Trophoblast cell (in vitro differentiated cells and primary cell): ENCODE data around the gene SHC1.
A peak's percentile ranks its signal among the peaks of the same experiment; 100 is the strongest.
"Not testable (repeated sequence)": the region's sequence is repeated elsewhere in the genome, so short reads cannot be mapped to it uniquely, and the experiment has no call there.

Experiments
- DNase-seq, 2 donors: peaks; one replicate each; pipeline ENCODE4 v3.0.0-alpha.2; 2016
- H2AFZ ChIP-seq: 2 replicates; pipeline ENCODE4 v1.6.1; 2013; ENCODE audit warnings: low read length, moderate library complexity, mild to moderate bottlenecking; ENCODE audit not compliant: insufficient read depth, poor library complexity
- H2AK5ac ChIP-seq: 2 replicates; pipeline ENCODE4 v1.6.1; 2013; ENCODE audit warnings: mild to moderate bottlenecking, low read length
- H2BK120ac ChIP-seq: 2 replicates; pipeline ENCODE4 v1.6.1; 2013; ENCODE audit warnings: low read length, mild to moderate bottlenecking, moderate library complexity; ENCODE audit not compliant: insufficient read depth, poor library complexity
- H2BK12ac ChIP-seq: 2 replicates; pipeline ENCODE4 v1.6.1; 2013; ENCODE audit warnings: mild to moderate bottlenecking, low read length, moderate library complexity
- H2BK5ac ChIP-seq: 2 replicates; pipeline ENCODE4 v1.6.1; 2013; ENCODE audit warnings: low read length, low read depth, moderate library complexity, mild to moderate bottlenecking; ENCODE audit not compliant: poor library complexity
- H3K14ac ChIP-seq: 2 replicates; pipeline ENCODE4 v1.6.1; 2013; ENCODE audit warnings: mild to moderate bottlenecking, low read length
- H3K18ac ChIP-seq: 2 replicates; pipeline ENCODE4 v1.6.1; 2013; ENCODE audit warnings: mild to moderate bottlenecking, low read length
- H3K23ac ChIP-seq: 2 replicates; pipeline ENCODE4 v1.6.1; 2013; ENCODE audit warnings: low read length
- H3K27ac ChIP-seq: 2 replicates; pipeline ENCODE4 v1.5.1; 2013; ENCODE audit warnings: low read depth, mild to moderate bottlenecking, inconsistent platforms, low read length, moderate library complexity
- H3K27me3 ChIP-seq: 2 replicates; pipeline ENCODE4 v1.6.1; 2013; ENCODE audit warnings: inconsistent platforms, mild to moderate bottlenecking, low read length, moderate library complexity; ENCODE audit not compliant: insufficient read depth
- H3K36me3 ChIP-seq, 2 experiments: 1 replicate in 1 of 2; 2 replicates in 1 of 2; pipeline ENCODE4 v1.6.1; 2013; ENCODE audit warnings: low read length in 2 of 2, mild to moderate bottlenecking in 2 of 2, moderate library complexity in 1 of 2; ENCODE audit not compliant: insufficient read depth in 2 of 2, control insufficient read depth in 1 of 2
- H3K4ac ChIP-seq: 2 replicates; pipeline ENCODE4 v1.6.1; 2013; ENCODE audit warnings: low read depth, mild to moderate bottlenecking, low read length, moderate library complexity
- H3K4me1 ChIP-seq, 2 experiments: 1 replicate in 1 of 2; 2 replicates in 1 of 2; pipeline ENCODE4 v1.6.1; 2013; ENCODE audit warnings: low read length in 2 of 2, mild to moderate bottlenecking in 2 of 2, moderate library complexity in 1 of 2; ENCODE audit not compliant: insufficient read depth in 2 of 2, control insufficient read depth in 1 of 2
- H3K4me2 ChIP-seq: 2 replicates; pipeline ENCODE4 v1.6.1; 2013; ENCODE audit warnings: inconsistent platforms, mild to moderate bottlenecking, low read length, moderate library complexity
- H3K4me3 ChIP-seq: 2 replicates; pipeline ENCODE4 v1.5.1; 2013; ENCODE audit warnings: mild to moderate bottlenecking, low read depth, low read length, inconsistent platforms
- H3K79me1 ChIP-seq: one replicate; pipeline ENCODE4 v1.6.1; 2013; ENCODE audit warnings: low read length
- H3K79me2 ChIP-seq: 2 replicates; pipeline ENCODE4 v1.6.1; 2013; ENCODE audit warnings: low read length, mild to moderate bottlenecking; ENCODE audit not compliant: control insufficient read depth, insufficient read depth, poor library complexity
- H3K9ac ChIP-seq: 2 replicates; pipeline ENCODE4 v1.6.1; 2013; ENCODE audit warnings: mild to moderate bottlenecking, low read length
- H3K9me3 ChIP-seq: 2 replicates; pipeline ENCODE4 v1.6.1; 2013; ENCODE audit warnings: low read depth, mild to moderate bottlenecking, control low read depth, inconsistent platforms, low read length; ENCODE audit not compliant: insufficient read depth
- H4K12ac ChIP-seq: 2 replicates; pipeline ENCODE4 v1.6.1; 2013; ENCODE audit warnings: low read depth, mild to moderate bottlenecking, low read length, moderate library complexity
- H4K8ac ChIP-seq: 2 replicates; pipeline ENCODE4 v1.6.1; 2013; ENCODE audit warnings: low read depth, mild to moderate bottlenecking, low read length, moderate library complexity
- H4K91ac ChIP-seq: one replicate; pipeline ENCODE4 v1.6.1; 2013; ENCODE audit warnings: low read depth, mild to moderate bottlenecking, low read length, moderate library complexity
- WGBS: extraction: QIAGEN DNeasy Blood & Tissue Kit; methylation state at CpG from one replicate; pipeline ENCODE4 v1.1.7; 2013; ENCODE audit warnings: missing lambda C conversion rate; ENCODE audit not compliant: insufficient read length, insufficient coverage; ENCODE audit errors: extremely low coverage; 5-methylcytosine and 5-hydroxymethylcytosine counted together

Gene SHC1

DNA sequence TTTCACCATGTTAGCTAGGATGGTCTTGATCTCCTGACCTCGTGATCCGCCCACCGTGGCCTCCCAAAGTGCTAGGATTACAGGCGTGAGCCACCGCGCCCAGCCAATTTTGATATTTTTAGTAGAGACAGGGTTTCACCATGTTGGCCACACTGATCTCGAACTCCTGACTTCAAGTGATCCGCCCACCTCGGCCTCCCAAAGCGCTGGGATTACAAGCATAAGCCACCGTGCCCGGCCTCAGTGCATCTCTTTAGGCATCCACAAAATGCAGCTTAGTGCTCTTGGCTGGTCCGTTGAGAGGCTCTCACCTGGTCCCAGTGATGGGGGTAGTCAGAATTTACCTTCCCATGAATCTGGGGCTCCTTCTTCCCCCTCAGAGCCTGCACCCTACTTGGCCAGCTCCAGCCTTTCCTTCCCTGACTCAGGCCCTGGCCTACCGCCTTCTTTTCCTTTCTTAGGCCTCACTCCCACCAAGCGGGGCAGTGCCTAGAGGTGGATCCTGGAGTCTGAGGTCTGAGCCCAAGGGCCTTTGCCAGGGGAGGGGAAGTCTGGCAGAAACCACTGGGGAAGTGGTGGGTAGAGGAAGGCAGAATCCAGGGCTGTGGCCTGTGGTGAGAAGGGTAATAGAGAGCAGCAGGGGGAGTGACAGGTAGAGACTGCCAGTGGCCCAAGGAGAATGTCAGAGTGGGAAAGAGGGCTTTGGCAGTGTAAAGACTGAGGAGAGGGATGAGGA lies 26.6 kb upstream of the SHC1 start:
- Histone ChIP-seq H3K14ac (no peak overlapping the region), H3K79me1 (peaks cover 18% of the 10 kb centered on the region), H2AK5ac (peak overlapping the region; percentile 37), H3K4ac (no peak overlapping the region), H3K4me3 (no peak overlapping the region), H4K12ac (no peak overlapping the region), H3K27me3 (no peaks in the 10 kb centered on the region), H3K27ac (no peak overlapping the region), H3K18ac (no peak overlapping the region), H3K79me2 (peaks cover 4% of the 10 kb centered on the region), H2AFZ (no peak overlapping the region), H2BK5ac (no peak overlapping the region), H3K9me3 (no peaks in the 10 kb centered on the region), H3K4me2 (no peak overlapping the region), H3K36me3 (peaks cover 0 to 5% of the 10 kb centered on the region in 2 experiments), H2BK120ac (no peak overlapping the region), H3K23ac (no peak overlapping the region), H2BK12ac (no peak overlapping the region), H3K9ac (no peak overlapping the region), H3K4me1 (peaks cover 10 to 14% of the 10 kb centered on the region in 2 experiments), H4K91ac (no peak overlapping the region), H4K8ac (no peak overlapping the region)
- no CpG with 5 or more reads among the region's 15 CpGs for WGBS
- no peak for DNase-seq

DNA sequence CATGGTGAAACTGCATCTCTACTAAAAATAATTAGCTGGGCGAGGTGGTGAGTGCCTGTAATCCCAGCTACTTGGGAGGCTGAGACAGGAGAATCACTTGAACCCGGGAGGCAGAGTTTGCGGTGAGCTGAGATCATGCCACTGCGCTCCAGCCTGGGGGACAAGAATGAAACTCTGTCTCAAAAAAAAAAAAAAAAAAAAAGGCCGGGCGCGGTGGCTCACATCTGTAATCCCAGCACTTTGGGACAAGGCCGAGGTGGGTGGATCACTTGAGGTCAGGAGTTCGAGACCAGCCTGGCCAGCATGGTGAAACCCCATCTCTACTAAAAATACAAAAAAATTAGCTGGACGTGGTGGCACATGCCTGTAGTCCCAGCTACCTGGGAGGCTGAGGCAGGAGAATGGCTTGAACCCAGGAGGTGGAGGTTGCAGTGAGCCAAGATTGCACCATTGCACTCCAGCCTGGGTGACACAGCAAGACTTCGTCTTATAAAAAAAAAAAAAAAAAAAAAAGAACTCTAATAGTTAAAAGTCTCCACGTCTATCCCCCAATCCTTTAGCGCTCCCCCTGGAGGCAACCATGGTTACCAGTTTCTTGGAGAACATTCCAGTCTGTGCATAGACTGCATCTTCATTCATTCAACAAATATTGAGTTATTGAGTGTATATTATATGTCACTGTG lies 24.9 kb upstream of the SHC1 start:
- H2AK5ac ChIP-seq, H3K36me3 ChIP-seq, H3K14ac ChIP-seq, H2BK5ac ChIP-seq, H4K8ac ChIP-seq, H3K4me3 ChIP-seq, H3K79me1 ChIP-seq, H2BK12ac ChIP-seq, H3K79me2 ChIP-seq, H2AFZ ChIP-seq, H3K9me3 ChIP-seq, H3K27me3 ChIP-seq, H4K12ac ChIP-seq, H3K23ac ChIP-seq, H3K9ac ChIP-seq, H2BK120ac ChIP-seq, H3K27ac ChIP-seq, H3K18ac ChIP-seq, H3K4ac ChIP-seq, H4K91ac ChIP-seq, H3K4me2 ChIP-seq: not testable (repeated sequence)
- no CpG with 5 or more reads among the region's 13 CpGs for WGBS
- peaks cover 10 to 11% of the 10 kb centered on the region in 2 experiments for H3K4me1 ChIP-seq
- peak; percentile 62 to 77 for DNase-seq

DNA sequence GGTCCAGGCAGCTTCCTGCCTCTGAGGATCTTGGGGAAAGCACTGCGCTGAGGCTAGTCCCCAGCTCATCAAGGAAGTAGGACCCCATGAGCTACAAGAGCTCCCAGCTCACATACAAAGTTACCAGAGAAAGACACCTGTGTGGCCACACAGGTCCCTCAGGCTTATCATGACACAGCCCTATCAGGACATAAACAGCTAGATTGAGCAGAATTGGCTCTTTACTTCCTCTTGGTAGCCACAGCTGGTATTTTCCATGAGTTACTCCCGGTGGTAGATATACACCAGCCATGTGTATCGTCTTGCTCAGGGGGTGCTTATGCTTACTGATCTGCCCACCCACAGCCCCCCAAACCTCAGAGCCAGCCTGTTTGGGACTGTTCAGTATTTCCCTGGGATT lies 24.0 kb upstream of the SHC1 start:
- Histone ChIP-seq H3K36me3 (peaks cover 7 to 14% of the 10 kb centered on the region in 2 experiments), H3K4ac (no peak overlapping the region), H4K8ac (no peak overlapping the region), H3K14ac (no peak overlapping the region), H2AFZ (no peak overlapping the region), H3K4me2 (no peak overlapping the region), H3K4me3 (no peak overlapping the region), H3K4me1 (peaks cover 4 to 5% of the 10 kb centered on the region in 2 experiments), H2BK120ac (no peak overlapping the region), H3K9ac (no peak overlapping the region), H4K91ac (no peak overlapping the region), H2AK5ac (no peak overlapping the region), H2BK12ac (no peak overlapping the region), H4K12ac (no peak overlapping the region), H2BK5ac (no peak overlapping the region), H3K27ac (no peak overlapping the region), H3K9me3 (no peaks in the 10 kb centered on the region), H3K79me2 (no peaks in the 10 kb centered on the region), H3K18ac (no peak overlapping the region), H3K27me3 (no peaks in the 10 kb centered on the region), H3K79me1 (no peaks in the 10 kb centered on the region), H3K23ac (no peak overlapping the region)
- no peak for DNase-seq
- no CpG with 5 or more reads among the region's 3 CpGs for WGBS

- H2AFZ ChIP-seq, result no peak overlapping the region
- H3K79me1 ChIP-seq, result no peaks in the 10 kb centered on the region
- no peak overlapping the region for H2AK5ac ChIP-seq
- H3K9ac ChIP-seq, result no peak overlapping the region
- WGBS, result no CpG with 5 or more reads among the region's 1 CpG
- H3K4me3 ChIP-seq, result no peak overlapping the region
- H3K14ac ChIP-seq, result no peak overlapping the region
- DNase-seq, result no peak
- peaks cover 3% of the 10 kb centered on the region in 2 experiments for H3K4me1 ChIP-seq
- no peak overlapping the region for H3K4ac ChIP-seq
- no peak overlapping the region for H4K91ac ChIP-seq
- H2BK12ac ChIP-seq, result no peak overlapping the region
- H3K9me3 ChIP-seq, result no peaks in the 10 kb centered on the region
- H4K8ac ChIP-seq, result no peak overlapping the region
- H3K27ac ChIP-seq, result no peak overlapping the region
- no peak overlapping the region for H3K23ac ChIP-seq
- H3K18ac ChIP-seq, result no peak overlapping the region
- H3K79me2 ChIP-seq, result no peaks in the 10 kb centered on the region
- no peak overlapping the region for H2BK120ac ChIP-seq
- H4K12ac ChIP-seq, result no peak overlapping the region
- no peak overlapping the region for H3K4me2 ChIP-seq
- H3K36me3 ChIP-seq, result peaks cover 10 to 17% of the 10 kb centered on the region in 2 experiments
- no peak overlapping the region for H2BK5ac ChIP-seq
- no peaks in the 10 kb centered on the region for H3K27me3 ChIP-seq
Observed at GRCh38 chr1:154994269-154994587, 23.7 kb upstream of the SHC1 start.
